Measurements from ENCODE around the gene LARGE1.

Gene LARGE1

GRCh38 chr22:33240888-33241475 lies 679.3 kb downstream of the LARGE1 start:
- DNase-seq (ENCODE audit: low read depth in 2 of 2) = no peak

GRCh38 chr22:33232071-33232470 lies 688.2 kb downstream of the LARGE1 start:
- no peak for DNase-seq (ENCODE audit: low read depth in 2 of 2)

GRCh38 chr22:33227791-33228190 lies 692.5 kb downstream of the LARGE1 start:
- DNase-seq (ENCODE audit: low read depth in 2 of 2) = no peak

GRCh38 chr22:33224841-33225240 lies 695.4 kb downstream of the LARGE1 start:
- no peak for DNase-seq (ENCODE audit: low read depth in 2 of 2)

All from stimulated activated CD4-positive, alpha-beta T cell treated with anti-CD3 and anti-CD28 coated beads, Interleukin-1b, Interleukin-23, amount 100 ng/mL, for 1 hour (primary cell).